ENCODE results near the gene STRN4. TPM values are rescaled to one million over a fixed set of nuclear protein-coding genes. Genes with fewer than 3 reads are reported as not detected.
"Not testable (repeated sequence)": the region's sequence is repeated elsewhere in the genome, so short reads cannot be mapped to it uniquely, and the experiment has no call there.

The STRN4 gene
- total and polyA plus RNA-seq, 3 experiments from 2014 or later = 23.2 to 70.4 (median 68.8) TPM

DNA sequence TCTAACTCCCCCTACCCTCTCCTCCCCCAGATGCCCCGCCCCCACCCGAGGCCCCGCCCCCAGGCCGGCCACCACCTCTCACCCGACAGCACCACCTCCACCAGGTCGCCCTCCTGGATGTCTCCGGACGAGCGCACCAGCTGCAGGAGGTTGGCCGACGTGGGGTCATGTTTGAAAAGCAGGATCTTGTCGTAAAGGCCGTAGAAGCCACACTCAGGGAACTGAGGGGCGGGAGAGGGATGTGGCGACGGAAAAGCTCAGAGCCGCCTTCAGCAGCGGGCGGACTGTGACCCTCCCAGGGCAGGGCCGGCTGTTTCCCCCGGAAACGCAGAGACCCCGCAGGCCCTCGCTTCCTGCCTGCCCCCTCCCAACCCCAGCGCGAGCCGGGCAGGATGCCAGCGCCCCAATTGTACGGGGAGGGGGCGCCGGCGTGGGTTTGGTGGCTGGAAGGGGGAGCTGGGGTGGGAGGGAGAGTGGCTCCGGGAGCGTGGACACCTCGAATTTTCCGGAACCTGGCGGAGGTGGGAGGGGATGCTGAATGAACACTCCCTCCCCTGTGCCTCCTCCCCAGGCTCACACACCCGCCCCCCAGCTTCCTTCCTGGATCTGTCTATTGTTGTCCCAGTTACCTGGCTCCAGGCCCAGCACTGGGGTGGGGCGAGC, 32.3 kb downstream of the STRN4 start:
- H3K36me3 Mint-ChIP-seq = peaks cover 0 to 52% (median 0%) of the 10 kb centered on the region in 3 donors

DNA sequence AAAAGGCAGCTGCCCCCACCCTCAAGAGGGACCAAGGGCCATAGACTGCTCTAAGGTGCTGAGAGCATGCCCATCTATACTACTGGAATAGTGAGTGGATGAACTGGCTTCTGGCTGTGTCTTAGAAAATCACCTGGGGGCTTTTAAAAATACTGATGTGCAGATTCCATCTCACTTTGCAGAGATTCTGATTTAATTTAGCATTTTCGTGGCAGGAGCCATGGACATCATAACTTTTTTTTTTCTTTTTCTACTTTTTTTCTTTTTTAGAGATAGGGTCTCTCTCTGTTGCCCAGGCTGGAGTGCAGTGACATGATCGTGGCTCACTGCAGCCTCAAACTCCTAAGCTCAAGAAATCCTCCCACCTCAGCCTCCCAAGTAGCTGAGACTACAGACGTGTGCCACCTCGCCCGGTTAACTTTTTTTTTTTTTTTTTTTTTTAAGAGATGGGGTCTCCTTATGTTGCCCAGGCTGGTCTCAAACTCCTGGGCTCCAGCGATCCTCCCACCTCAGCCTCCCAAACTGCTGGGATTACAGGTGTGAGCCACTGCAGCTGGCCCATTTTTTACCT, 33.4 kb downstream of the STRN4 start:
- Mint-ChIP-seq H3K36me3 (peaks cover 0 to 58% (median 0%) of the 10 kb centered on the region in 3 donors), H3K27ac (peak overlapping the region; percentile 57 to 98 (median 95)), H3K4me1 (peaks cover 26 to 46% (median 36%) of the 10 kb centered on the region in 3 donors), H3K4me3 (peak overlapping the region; percentile 32 to 98 (median 95))
- not testable (repeated sequence) for H3K27me3 Mint-ChIP-seq; H3K27me3 ChIP-seq (ENCODE audit: insufficient read depth, low read length, poor library complexity, severe bottlenecking); DNase-seq; H3K27ac ChIP-seq (ENCODE audit: low read depth, low read length); H3K9me3 ChIP-seq (ENCODE audit: low read length); H3K4me3 ChIP-seq (ENCODE audit: low read length); H3K9me3 Mint-ChIP-seq
- Histone ChIP-seq H3K4me1 (ENCODE audit: insufficient read depth, low read length) (peaks cover 20% of the 10 kb centered on the region), H3K36me3 (ENCODE audit: insufficient read depth, low read length) (peaks cover 16% of the 10 kb centered on the region)
- ChIA-PET POLR2A (interaction anchor here (1.1 to 1.8 kb wide), 4 partner anchors 10 to 401 kb away, joined by 3 to 5 read pairs (median 4); partner anchors contain the start of gene ZC3H4), CTCF (interaction anchor here (1.1 to 3.4 kb wide), 3 partner anchors 9 to 300 kb away, joined by 3 to 39 read pairs (median 3); no protein-coding TSS in a partner anchor)

More for the DNA sequence above, 32.3 kb downstream of the STRN4 start:
- no peaks in the 10 kb centered on the region for H3K27me3 ChIP-seq (ENCODE audit: insufficient read depth, low read length, poor library complexity, severe bottlenecking)
- peak overlapping the region; percentile 94 to 98 (median 95) for H3K4me3 Mint-ChIP-seq
- ChIA-PET POLR2A (interaction anchor here (0.5 to 1.8 kb wide), 15 partner anchors 8 to 854 kb away, joined by 3 to 8 read pairs (median 4); partner anchors contain the start of genes CALM3, CCDC9, DACT3 and ZC3H4), CTCF (interaction anchor here (1.1 to 3.4 kb wide), 6 partner anchors 10 to 299 kb away, joined by 3 to 39 read pairs (median 6); no protein-coding TSS in a partner anchor)
- no peaks in the 10 kb centered on the region for H3K27me3 Mint-ChIP-seq
- no peaks in the 10 kb centered on the region for H3K9me3 ChIP-seq (ENCODE audit: low read length)
- peak overlapping the region; percentile 92 for H3K27ac ChIP-seq (ENCODE audit: low read depth, low read length)
- peak overlapping the region; percentile 90 for H3K4me3 ChIP-seq (ENCODE audit: low read length)
- DNase-seq = peak; percentile 75 to 89 (median 83)
- peaks cover 29% of the 10 kb centered on the region for H3K4me1 ChIP-seq (ENCODE audit: insufficient read depth, low read length)
- peak overlapping the region; percentile 93 to 99 (median 97) for H3K27ac Mint-ChIP-seq
- H3K4me1 Mint-ChIP-seq = peaks cover 35 to 57% (median 47%) of the 10 kb centered on the region in 3 donors
- peaks cover 10% of the 10 kb centered on the region for H3K36me3 ChIP-seq (ENCODE audit: insufficient read depth, low read length)
- H3K9me3 Mint-ChIP-seq = no peaks in the 10 kb centered on the region

DNA sequence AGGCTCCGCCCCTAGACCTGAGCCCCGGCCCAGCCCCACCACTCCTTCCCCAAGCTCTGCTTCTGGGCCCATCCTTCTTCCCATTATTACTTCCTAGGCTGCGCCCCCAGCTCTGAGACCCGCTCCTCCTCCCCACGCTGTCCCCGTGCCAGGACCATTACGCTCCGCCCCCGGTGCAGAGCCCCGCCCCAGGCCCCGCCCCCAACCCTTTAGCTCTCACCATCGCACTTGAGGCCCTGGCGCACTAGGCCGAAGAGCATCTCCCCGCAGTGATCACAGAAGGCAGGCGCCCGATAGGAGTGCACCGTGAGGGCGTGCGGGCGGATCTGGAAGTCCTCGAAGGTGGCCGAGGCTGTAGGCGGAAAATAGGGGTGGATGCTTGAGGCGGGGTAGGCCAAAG, 35.6 kb downstream of the STRN4 start:
- Mint-ChIP-seq H3K27ac (no peak overlapping the region), H3K27me3 (no peaks in the 10 kb centered on the region), H3K9me3 (no peaks in the 10 kb centered on the region), H3K4me3 (no peak overlapping the region), H3K36me3 (peaks cover 0 to 63% (median 4%) of the 10 kb centered on the region in 3 donors), H3K4me1 (peaks cover 26 to 33% (median 33%) of the 10 kb centered on the region in 3 donors)
- Histone ChIP-seq H3K9me3 (ENCODE audit: low read length) (no peaks in the 10 kb centered on the region), H3K27me3 (ENCODE audit: insufficient read depth, low read length, poor library complexity, severe bottlenecking) (no peaks in the 10 kb centered on the region), H3K4me3 (ENCODE audit: low read length) (no peak overlapping the region), H3K4me1 (ENCODE audit: insufficient read depth, low read length) (peaks cover 16% of the 10 kb centered on the region), H3K36me3 (ENCODE audit: insufficient read depth, low read length) (peaks cover 22% of the 10 kb centered on the region), H3K27ac (ENCODE audit: low read depth, low read length) (no peak overlapping the region)
- ChIA-PET CTCF (interaction anchor here (0.9 to 3.5 kb wide), 3 partner anchors 8 to 43 kb away, joined by 3 to 22 read pairs (median 4); no protein-coding TSS in a partner anchor), POLR2A (no interaction called here)
- no peak for DNase-seq

DNA sequence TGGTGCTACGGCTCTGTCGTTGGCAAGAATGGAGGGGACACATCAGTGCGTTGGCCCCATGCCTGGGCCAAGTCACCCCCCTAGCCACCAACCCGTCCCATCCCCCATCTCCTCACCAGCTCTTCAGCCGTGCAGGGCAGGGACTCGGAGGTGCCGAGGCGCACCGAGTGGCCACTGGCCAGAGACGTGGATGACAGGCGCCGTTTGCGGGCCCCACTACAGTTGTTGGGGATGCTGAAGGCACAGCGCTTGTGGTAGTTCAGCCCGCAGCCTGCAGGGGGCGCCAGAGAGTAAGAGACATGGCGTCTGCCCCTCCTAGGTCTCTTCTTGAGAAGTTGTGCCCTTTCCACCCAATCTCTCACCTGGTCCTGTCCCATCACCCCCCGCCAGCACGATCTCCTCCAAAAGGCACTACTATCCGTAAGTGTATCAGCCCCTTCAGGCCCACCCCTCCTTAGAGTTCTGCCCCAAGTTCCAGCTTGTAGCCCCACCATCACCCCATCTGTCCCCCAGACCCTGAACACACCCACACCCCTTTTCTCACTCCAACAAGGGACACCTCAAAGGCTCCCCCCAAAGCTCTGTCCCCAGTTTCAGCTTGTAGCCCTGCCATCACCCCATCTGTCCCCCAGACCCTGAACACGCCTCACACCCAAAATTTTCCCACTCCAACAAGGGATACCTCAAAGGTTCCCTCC, 41.7 kb downstream of the STRN4 start:
- no peaks in the 10 kb centered on the region for H3K9me3 ChIP-seq (ENCODE audit: low read length)
- H3K4me3 ChIP-seq (ENCODE audit: low read length) = no peak overlapping the region
- peaks cover 8 to 79% (median 8%) of the 10 kb centered on the region in 3 donors for H3K36me3 Mint-ChIP-seq
- H3K4me1 Mint-ChIP-seq = peaks cover 8 to 12% (median 12%) of the 10 kb centered on the region in 3 donors
- peaks cover 59% of the 10 kb centered on the region for H3K36me3 ChIP-seq (ENCODE audit: insufficient read depth, low read length)
- peak overlapping the region; percentile 18 to 98 (median 81) for H3K27ac Mint-ChIP-seq
- peak; percentile 64 to 88 (median 82) for DNase-seq
- H3K4me1 ChIP-seq (ENCODE audit: insufficient read depth, low read length) = peaks cover 8% of the 10 kb centered on the region
- H3K27me3 ChIP-seq (ENCODE audit: insufficient read depth, low read length, poor library complexity, severe bottlenecking) = no peaks in the 10 kb centered on the region
- H3K4me3 Mint-ChIP-seq = peak overlapping the region in 2 of 7 donors; percentile 8 to 27
- H3K27me3 Mint-ChIP-seq = peaks cover 0 to 3% of the 10 kb centered on the region in 2 donors
- no peak overlapping the region for H3K27ac ChIP-seq (ENCODE audit: low read depth, low read length)
- CTCF ChIA-PET = interaction anchor here (0.9 to 7.6 kb wide), 19 partner anchors 10 to 137 kb away, joined by 3 to 124 read pairs (median 7); partner anchors contain the start of gene FKRP
- POLR2A ChIA-PET = interaction anchor here (0.5 to 2.3 kb wide), 3 partner anchors 10 to 60 kb away, joined by 3 to 11 read pairs (median 5); no protein-coding TSS in a partner anchor
- no peaks in the 10 kb centered on the region for H3K9me3 Mint-ChIP-seq

DNA sequence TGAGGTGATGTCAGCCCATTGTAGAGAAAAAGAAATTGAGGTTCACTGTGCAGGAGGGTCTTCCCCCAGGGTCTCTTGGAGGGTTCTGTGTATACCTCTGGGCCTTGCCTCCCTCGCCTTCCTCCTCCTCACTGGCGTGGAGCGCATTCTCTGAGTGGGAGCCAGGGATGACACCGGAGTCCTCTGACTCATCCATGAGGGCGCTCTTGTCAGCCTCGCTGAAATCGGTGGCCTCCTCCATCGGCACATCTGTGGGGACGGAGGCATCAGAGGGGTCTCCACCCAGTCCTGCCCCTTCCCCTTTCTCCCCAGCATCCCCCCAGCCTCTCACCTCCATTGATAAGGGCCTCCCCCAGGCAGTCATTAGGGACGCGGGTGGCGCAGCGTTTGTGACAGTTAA, 45.5 kb downstream of the STRN4 start:
- H3K27ac Mint-ChIP-seq = peak overlapping the region in 1 of 8 donors; percentile 50
- H3K4me3 Mint-ChIP-seq = no peak overlapping the region
- peaks cover 4 to 85% (median 13%) of the 10 kb centered on the region in 3 donors for H3K36me3 Mint-ChIP-seq
- H3K9me3 Mint-ChIP-seq = no peaks in the 10 kb centered on the region
- ChIA-PET CTCF (interaction anchor here (2.7 to 7.6 kb wide), 2 partner anchors 29 to 89 kb away, joined by 8 to 124 read pairs; no protein-coding TSS in a partner anchor), POLR2A (no interaction called here)
- H3K9me3 ChIP-seq (ENCODE audit: low read length) = no peaks in the 10 kb centered on the region
- H3K27me3 Mint-ChIP-seq = peaks cover 0 to 3% of the 10 kb centered on the region in 2 donors
- H3K27ac ChIP-seq (ENCODE audit: low read depth, low read length) = no peak overlapping the region
- no peak overlapping the region for H3K4me3 ChIP-seq (ENCODE audit: low read length)
- H3K27me3 ChIP-seq (ENCODE audit: insufficient read depth, low read length, poor library complexity, severe bottlenecking) = no peaks in the 10 kb centered on the region
- peaks cover 8% of the 10 kb centered on the region for H3K4me1 ChIP-seq (ENCODE audit: insufficient read depth, low read length)
- H3K36me3 ChIP-seq (ENCODE audit: insufficient read depth, low read length) = peaks cover 74% of the 10 kb centered on the region
- no peak for DNase-seq
- peaks cover 8 to 12% (median 8%) of the 10 kb centered on the region in 3 donors for H3K4me1 Mint-ChIP-seq

DNA sequence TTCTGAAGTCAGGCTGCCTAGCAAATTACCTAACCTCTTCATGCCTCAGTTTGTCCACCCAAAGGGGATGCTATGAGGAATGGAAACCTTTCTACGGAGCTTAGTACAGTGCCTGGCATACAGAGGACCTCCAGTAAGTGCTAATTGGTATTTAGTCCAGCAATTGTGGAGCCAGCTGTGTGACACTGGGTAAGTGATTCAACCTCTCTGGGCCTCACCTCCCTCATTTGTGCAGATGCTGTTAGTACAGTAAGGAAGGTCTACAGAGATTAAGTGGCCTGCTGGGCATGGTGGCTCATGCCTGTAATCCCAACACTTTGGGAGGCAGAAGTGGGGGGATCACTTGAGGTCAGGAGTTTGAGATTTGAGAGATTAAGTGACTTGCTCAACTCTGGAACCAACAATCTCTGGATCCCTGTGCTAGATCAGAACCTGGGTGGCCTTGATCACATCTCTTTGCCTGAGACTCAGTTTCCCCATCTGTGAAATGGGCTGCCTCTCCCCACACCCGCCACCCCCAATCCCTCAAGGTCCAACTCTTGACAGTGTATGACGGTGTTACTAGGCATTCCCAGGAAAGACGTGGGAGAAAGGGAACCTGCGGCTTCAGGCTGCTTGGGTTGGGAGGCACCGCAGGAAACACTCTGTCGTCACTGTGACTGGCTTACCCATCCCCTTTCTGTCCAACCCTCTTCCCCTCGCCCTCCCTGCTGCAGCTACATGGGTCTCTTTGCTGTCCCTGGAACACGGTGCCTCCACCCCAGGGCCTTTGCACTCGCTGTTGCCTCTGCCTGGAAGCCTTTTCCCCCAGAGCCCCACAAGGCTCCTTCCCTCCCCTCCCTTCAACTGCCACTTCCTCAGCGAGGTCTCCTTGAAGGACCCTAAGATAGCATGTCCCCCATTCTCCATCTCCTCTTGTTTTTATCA, 47.6 kb downstream of the STRN4 start:
- Mint-ChIP-seq H3K27me3 (no peaks in the 10 kb centered on the region), H3K27ac (peak overlapping the region in 1 of 8 donors; percentile 23), H3K4me3 (no peak overlapping the region), H3K36me3 (peaks cover 8 to 86% (median 13%) of the 10 kb centered on the region in 3 donors), H3K4me1 (peaks cover 0 to 2% (median 0%) of the 10 kb centered on the region in 3 donors), H3K9me3 (no peaks in the 10 kb centered on the region)
- Histone ChIP-seq H3K27ac (ENCODE audit: low read depth, low read length) (no peak overlapping the region), H3K4me1 (ENCODE audit: insufficient read depth, low read length) (no peaks in the 10 kb centered on the region), H3K9me3 (ENCODE audit: low read length) (no peaks in the 10 kb centered on the region), H3K36me3 (ENCODE audit: insufficient read depth, low read length) (peaks cover 79% of the 10 kb centered on the region), H3K27me3 (ENCODE audit: insufficient read depth, low read length, poor library complexity, severe bottlenecking) (no peaks in the 10 kb centered on the region), H3K4me3 (ENCODE audit: low read length) (no peak overlapping the region)
- CTCF ChIA-PET = interaction anchor here (1.9 kb wide), 1 partner anchor 30 kb away, joined by 7 read pairs; no protein-coding TSS in a partner anchor
- POLR2A ChIA-PET = no interaction called here
- DNase-seq = no peak
